Neuronal stem cell (in vitro differentiated cells): ENCODE results near the gene CDC42BPA.

Experiments used
- DNase-seq: peaks from one replicate; pipeline ENCODE4 v3.0.0-alpha.2; 2013; ENCODE audit warnings: low spot score
- H2AFZ ChIP-seq: one replicate; pipeline ENCODE4 v1.6.1; 2013; ENCODE audit warnings: mild to moderate bottlenecking, low read length, inconsistent platforms
- H2AK5ac ChIP-seq: 2 replicates; pipeline ENCODE4 v1.6.1; 2013; ENCODE audit warnings: low read depth, mild to moderate bottlenecking, inconsistent platforms, low read length, moderate library complexity, mixed read lengths
- H2BK120ac ChIP-seq: 2 replicates; pipeline ENCODE4 v1.6.1; 2013; ENCODE audit warnings: low read depth, mild to moderate bottlenecking, inconsistent platforms, low read length, moderate library complexity, mixed read lengths
- H2BK12ac ChIP-seq: one replicate; pipeline ENCODE4 v1.6.1; 2013; ENCODE audit warnings: low read length, inconsistent platforms
- H2BK15ac ChIP-seq: 2 replicates; pipeline ENCODE4 v1.6.1; 2013; ENCODE audit warnings: mild to moderate bottlenecking, low read length, inconsistent platforms, mixed read lengths
- H2BK5ac ChIP-seq: one replicate; pipeline ENCODE4 v1.6.1; 2013; ENCODE audit warnings: inconsistent platforms, mild to moderate bottlenecking, low read length, moderate library complexity
- H3K14ac ChIP-seq: one replicate; pipeline ENCODE4 v1.6.1; 2013; ENCODE audit warnings: low read length, inconsistent platforms
- H3K18ac ChIP-seq: 2 replicates; pipeline ENCODE4 v1.6.1; 2013; ENCODE audit warnings: low read length, inconsistent platforms
- H3K23ac ChIP-seq: 2 replicates; pipeline ENCODE4 v1.6.1; 2013; ENCODE audit warnings: low read depth, mild to moderate bottlenecking, mixed read lengths, low read length, inconsistent platforms; ENCODE audit not compliant: poor library complexity
- H3K27ac ChIP-seq: replicated peaks from 3 replicates; pipeline ENCODE4 v1.5.1; 2013; ENCODE audit warnings: low read length, inconsistent platforms
- H3K27me3 ChIP-seq, 3 experiments: 2 replicates each; pipeline ENCODE4 v1.6.1; 2013; ENCODE audit warnings: low read length in 3 of 3, mild to moderate bottlenecking in 2 of 3, inconsistent platforms in 1 of 3, low read depth in 1 of 3, mixed read lengths in 1 of 3, moderate library complexity in 1 of 3; ENCODE audit not compliant: control insufficient read depth in 3 of 3, insufficient read depth in 3 of 3
- H3K36me3 ChIP-seq, 2 donors: replicated peaks in 1 of 2; 2 replicates each; pipeline ENCODE4 v1.6.1; 2013; ENCODE audit warnings: low read length in 2 of 2; ENCODE audit not compliant: control insufficient read depth in 2 of 2, insufficient read depth in 2 of 2
- H3K4ac ChIP-seq: 2 replicates; pipeline ENCODE4 v1.6.1; 2013; ENCODE audit warnings: inconsistent platforms, mild to moderate bottlenecking, low read length, moderate library complexity
- H3K4me1 ChIP-seq, 2 donors: 1 replicate in 1 of 2; 2 replicates in 1 of 2; pipeline ENCODE4 v1.6.1; 2013; ENCODE audit warnings: low read length in 2 of 2, low read depth in 1 of 2; ENCODE audit not compliant: control insufficient read depth in 2 of 2, insufficient read depth in 1 of 2
- H3K4me2 ChIP-seq: one replicate; pipeline ENCODE4 v1.6.1; 2013; ENCODE audit warnings: mild to moderate bottlenecking, low read length, inconsistent platforms; ENCODE audit not compliant: insufficient read depth, poor library complexity, severe bottlenecking
- H3K4me3 ChIP-seq, 2 donors: 2 replicates each; pipeline ENCODE4 v1.5.1; 2013; ENCODE audit warnings: low read length in 2 of 2, mild to moderate bottlenecking in 2 of 2, inconsistent platforms in 1 of 2, moderate library complexity in 1 of 2
- H3K79me1 ChIP-seq: one replicate; pipeline ENCODE4 v1.6.1; 2013; ENCODE audit warnings: low read depth, mild to moderate bottlenecking, inconsistent platforms, low read length, moderate library complexity
- H3K9ac ChIP-seq: one replicate; pipeline ENCODE4 v1.6.1; 2013; ENCODE audit warnings: mild to moderate bottlenecking, low read depth, low read length, inconsistent platforms; ENCODE audit not compliant: poor library complexity
- H3K9me3 ChIP-seq, 2 donors: replicated peaks in 1 of 2; 2 replicates each; pipeline versions ENCODE3 to v1.6.1; 2013; ENCODE audit warnings: low read length in 2 of 2, mild to moderate bottlenecking in 2 of 2, inconsistent platforms in 1 of 2, low read depth in 1 of 2, mixed read lengths in 1 of 2, moderate library complexity in 1 of 2; ENCODE audit not compliant: control insufficient read depth in 2 of 2, insufficient read depth in 1 of 2
- H4K8ac ChIP-seq: one replicate; pipeline ENCODE4 v1.6.1; 2013; ENCODE audit warnings: low read depth, mild to moderate bottlenecking, inconsistent platforms, low read length, moderate library complexity
- H4K91ac ChIP-seq: one replicate; pipeline ENCODE4 v1.6.1; 2013; ENCODE audit warnings: low read length, low read depth, mild to moderate bottlenecking, inconsistent platforms; ENCODE audit not compliant: poor library complexity
- WGBS, 2 donors: extraction: QIAGEN DNeasy Blood & Tissue Kit; methylation state at CpG; one replicate each; pipeline ENCODE4 v1.1.7; 2013; ENCODE audit warnings: missing lambda C conversion rate in 2 of 2, mixed read lengths in 1 of 2; ENCODE audit not compliant: insufficient read length in 2 of 2, insufficient replicate concordance in 1 of 2; ENCODE audit errors: extremely low coverage in 2 of 2; 5-methylcytosine and 5-hydroxymethylcytosine counted together

CDC42BPA gene

GRCh38 chr1:226985239-226985838 is 333.0 kb downstream of the CDC42BPA start:
- Histone ChIP-seq H3K9ac (no peak overlapping the region), H3K14ac (peak overlapping the region; percentile 38), H3K4me3 (no peak overlapping the region), H3K23ac (peak overlapping the region; percentile 73), H3K4me2 (no peak overlapping the region), H2BK12ac (no peak overlapping the region), H3K4me1 (no peaks in the 10 kb centered on the region), H3K18ac (no peak overlapping the region), H4K91ac (no peak overlapping the region), H3K36me3 (peaks cover 0 to 29% of the 10 kb centered on the region in 2 donors), H3K27me3 (no peaks in the 10 kb centered on the region), H3K27ac (no peak overlapping the region), H2BK120ac (no peak overlapping the region), H3K4ac (no peak overlapping the region), H4K8ac (peak overlapping the region; percentile 65), H3K79me1 (no peaks in the 10 kb centered on the region), H2AK5ac (no peak overlapping the region), H2BK15ac (no peak overlapping the region), H2BK5ac (peak overlapping the region; percentile 53), H3K9me3 (peaks cover 0 to 2% of the 10 kb centered on the region in 2 donors), H2AFZ (no peak overlapping the region)
- DNase-seq: no peak
- WGBS, 2 donors: no CpG with 5 or more reads among the region's 20 CpGs

- WGBS, 2 donors: no CpG with 5 or more reads among the region's 18 CpGs
- Histone ChIP-seq H3K4me3 (no peak overlapping the region), H3K23ac (peak overlapping the region; percentile 85), H3K9me3 (peaks cover 0 to 2% of the 10 kb centered on the region in 2 donors), H2BK15ac (no peak overlapping the region), H2AK5ac (peak overlapping the region; percentile 26), H3K27me3 (no peaks in the 10 kb centered on the region), H3K79me1 (no peaks in the 10 kb centered on the region), H3K14ac (peak overlapping the region; percentile 38), H3K27ac (no peak overlapping the region), H2BK12ac (peak overlapping the region; percentile 22), H3K18ac (peak overlapping the region; percentile 44), H3K4me1 (no peaks in the 10 kb centered on the region), H3K4me2 (no peak overlapping the region), H2AFZ (no peak overlapping the region), H3K9ac (no peak overlapping the region), H3K4ac (no peak overlapping the region), H4K8ac (peak overlapping the region; percentile 65), H2BK120ac (no peak overlapping the region), H4K91ac (peak overlapping the region; percentile 92), H2BK5ac (peak overlapping the region; percentile 53), H3K36me3 (peaks cover 0 to 27% of the 10 kb centered on the region in 2 donors)
- no peak for DNase-seq
Measured at GRCh38 chr1:226984521-226985238, 333.6 kb downstream of the CDC42BPA start.

- H3K9ac ChIP-seq: peak overlapping the region; percentile 4
- no peak overlapping the region for H2BK12ac ChIP-seq
- H4K8ac ChIP-seq: no peak overlapping the region
- H3K4ac ChIP-seq: no peak overlapping the region
- no peak overlapping the region for H3K4me3 ChIP-seq
- H2BK15ac ChIP-seq: peak overlapping the region; percentile 58
- no CpG with 5 or more reads among the region's 5 CpGs for WGBS, 2 donors
- no peak overlapping the region for H3K27ac ChIP-seq
- H4K91ac ChIP-seq: no peak overlapping the region
- H2AFZ ChIP-seq: no peak overlapping the region
- no peak for DNase-seq
- H3K23ac ChIP-seq: peak overlapping the region; percentile 85
- H3K79me1 ChIP-seq: no peaks in the 10 kb centered on the region
- peaks cover 0 to 27% of the 10 kb centered on the region in 2 donors for H3K36me3 ChIP-seq
- peaks cover 0 to 2% of the 10 kb centered on the region in 2 donors for H3K9me3 ChIP-seq
- peaks cover 0 to 3% of the 10 kb centered on the region in 2 donors for H3K4me1 ChIP-seq
- peak overlapping the region; percentile 87 for H2BK5ac ChIP-seq
- H3K4me2 ChIP-seq: no peak overlapping the region
- H3K18ac ChIP-seq: peak overlapping the region; percentile 71
- no peaks in the 10 kb centered on the region for H3K27me3 ChIP-seq
- H2AK5ac ChIP-seq: peak overlapping the region; percentile 56
- peak overlapping the region; percentile 61 for H2BK120ac ChIP-seq
- peak overlapping the region; percentile 82 for H3K14ac ChIP-seq
Measured at GRCh38 chr1:226983992-226984364, 334.3 kb downstream of the CDC42BPA start.

- Histone ChIP-seq H3K9me3 (peaks cover 0 to 2% of the 10 kb centered on the region in 2 donors), H4K8ac (no peak overlapping the region), H3K27me3 (no peaks in the 10 kb centered on the region), H3K23ac (peak overlapping the region; percentile 85), H2BK12ac (no peak overlapping the region), H3K4me2 (no peak overlapping the region), H2AFZ (no peak overlapping the region), H4K91ac (no peak overlapping the region), H3K79me1 (no peaks in the 10 kb centered on the region), H2BK15ac (no peak overlapping the region), H2BK120ac (no peak overlapping the region), H3K18ac (peak overlapping the region; percentile 71), H2BK5ac (peak overlapping the region; percentile 87), H3K4ac (no peak overlapping the region), H3K14ac (no peak overlapping the region), H3K4me1 (peaks cover 0 to 3% of the 10 kb centered on the region in 2 donors), H3K9ac (no peak overlapping the region), H2AK5ac (peak overlapping the region; percentile 7), H3K36me3 (peaks cover 0 to 25% of the 10 kb centered on the region in 2 donors), H3K4me3 (no peak overlapping the region), H3K27ac (no peak overlapping the region)
- no peak for DNase-seq
- no CpG with 5 or more reads among the region's 18 CpGs for WGBS, 2 donors
Measured at GRCh38 chr1:226983247-226983991, 334.9 kb downstream of the CDC42BPA start.
